Prostate gland (tissue), 2 donors: Measurements from ENCODE around the gene RABAC1. TPM values are rescaled to one million over a fixed set of nuclear protein-coding genes. Genes with fewer than 3 reads are reported as not detected.

Source experiments
- DNase-seq: peaks from one replicate; pipeline ENCODE4 v3.0.0-alpha.2; 2019; ENCODE audit warnings: low spot score
- H3K27ac ChIP-seq, 2 donors: fragments of 200-600 bp; sonication (generic); 2 replicates each; pipeline ENCODE4 v1.5.1; 2017 to 2019
- H3K27me3 ChIP-seq: fragments of 200-600 bp; sonication (generic); replicated peaks from 2 replicates; pipeline ENCODE4 v1.5.1; 2019; ENCODE audit not compliant: insufficient read depth
- H3K36me3 ChIP-seq, 2 donors: fragments of 200-600 bp; sonication (generic); 1 replicate in 1 of 2; 2 replicates in 1 of 2; pipeline versions ENCODE4 v1.5.1 to v1.8.1; 2017 to 2019
- H3K4me1 ChIP-seq: fragments of 200-600 bp; sonication (generic); replicated peaks from 2 replicates; pipeline ENCODE4 v1.5.1; 2019
- H3K4me3 ChIP-seq, 2 donors: fragments of 200-600 bp; sonication (generic); 2 replicates each; pipeline ENCODE4 v1.5.1; 2017 to 2019
- H3K9me3 ChIP-seq: fragments of 200-600 bp; sonication (generic); 2 replicates; pipeline ENCODE4 v1.5.1; 2017
- CTCF ChIP-seq, 4 experiments: fragments of 200-600 bp in 2 of 4; fragments of 450-650 bp in 2 of 4; sonication (generic) in 2 of 4; IDR thresholded peaks; 1 replicate in 3 of 4; 2 replicates in 1 of 4; pipeline ENCODE4 v1.5.1; 2016 to 2019; ENCODE audit warnings: antibody characterized with exemption in 4 of 4, mild to moderate bottlenecking in 2 of 4, moderate library complexity in 2 of 4
- POLR2A ChIP-seq: fragments of 450-650 bp; IDR thresholded peaks from one replicate; pipeline ENCODE4 v1.6.1; 2016; ENCODE audit warnings: antibody characterized with exemption, mild to moderate bottlenecking
- POLR2AphosphoS5 ChIP-seq: sonication (generic); formaldehyde crosslinking; IDR thresholded peaks from one replicate; pipeline ENCODE4 v1.6.1; 2017; ENCODE audit warnings: antibody characterized with exemption
- WGBS: methylation state at CpG from one replicate; pipeline ENCODE4 v1.1.5; 2018; 5-methylcytosine and 5-hydroxymethylcytosine counted together
- intact Hi-C: fragments of 100-400 bp; cut with DNase I; formaldehyde crosslinking; loops from one replicate; pipeline ENCODE4 v1.14.2; 2022
- total RNA-seq, 2 donors: library from RNA; depleted of rRNA; stranded (reverse); fragments of >200 nt; gene quantifications; one replicate each; pipeline ENCODE4 v1.1.0, GENCODE V29; 2016

Gene RABAC1
- total RNA-seq, 2 donors from 2014 or later = 153 to 168 TPM

- peaks cover 11% of the 10 kb centered on the region for H3K27me3 ChIP-seq
- WGBS = 50% methylated on average over 12 of the region's 12 CpGs
Observed at GRCh38 chr19:41910240-41910991, 48.7 kb downstream of the RABAC1 start.

GRCh38 chr19:41909706-41910105 lies 49.4 kb downstream of the RABAC1 start:
- H3K4me3 ChIP-seq = no peak overlapping the region
- peaks cover 0 to 9% of the 10 kb centered on the region in 2 donors for H3K36me3 ChIP-seq
- peaks cover 10% of the 10 kb centered on the region for H3K27me3 ChIP-seq
- no peaks in the 10 kb centered on the region for H3K9me3 ChIP-seq
- H3K4me1 ChIP-seq = no peaks in the 10 kb centered on the region
- WGBS = 65% methylated on average over 13 of the region's 13 CpGs
- H3K27ac ChIP-seq = no peak overlapping the region
- TF ChIP-seq POLR2AphosphoS5 = no peak
- TF ChIP-seq CTCF (IDR thresholded peaks at IDR 0.05) = no peak
- no peak for TF ChIP-seq POLR2A
- no peak for DNase-seq
- intact Hi-C loops = no loop called here

More at GRCh38 chr19:41910240-41910991, 48.7 kb downstream of the RABAC1 start:
- no peaks in the 10 kb centered on the region for H3K4me1 ChIP-seq
- no peak overlapping the region for H3K27ac ChIP-seq
- TF ChIP-seq POLR2A (no peak), POLR2AphosphoS5 (no peak), CTCF (IDR thresholded peaks at IDR 0.05) (no peak)
- DNase-seq = no peak
- H3K9me3 ChIP-seq = no peaks in the 10 kb centered on the region
- H3K4me3 ChIP-seq = no peak overlapping the region
- intact Hi-C loops = no loop called here
- peaks cover 0 to 9% of the 10 kb centered on the region in 2 donors for H3K36me3 ChIP-seq

- TF ChIP-seq POLR2A (no peak), POLR2AphosphoS5 (no peak), CTCF (IDR thresholded peaks at IDR 0.05) (no peak)
- peaks cover 0 to 9% of the 10 kb centered on the region in 2 donors for H3K36me3 ChIP-seq
- no peak overlapping the region for H3K27ac ChIP-seq
- H3K9me3 ChIP-seq = no peaks in the 10 kb centered on the region
- intact Hi-C loops = no loop called here
- peaks cover 5% of the 10 kb centered on the region for H3K4me1 ChIP-seq
- H3K27me3 ChIP-seq = peaks cover 9% of the 10 kb centered on the region
- H3K4me3 ChIP-seq = no peak overlapping the region
- WGBS = 82% methylated on average over 11 of the region's 11 CpGs
- DNase-seq = no peak
Observed at GRCh38 chr19:41908724-41909464, 50.2 kb downstream of the RABAC1 start.

GRCh38 chr19:41907994-41908615 lies 51.0 kb downstream of the RABAC1 start:
- 87% methylated on average over 25 of the region's 25 CpGs for WGBS
- Histone ChIP-seq H3K27me3 (peaks cover 1% of the 10 kb centered on the region), H3K4me1 (peaks cover 5% of the 10 kb centered on the region), H3K4me3 (no peak overlapping the region), H3K36me3 (peaks cover 0 to 9% of the 10 kb centered on the region in 2 donors), H3K9me3 (no peaks in the 10 kb centered on the region), H3K27ac (no peak overlapping the region)
- intact Hi-C loops = no loop called here
- no peak for DNase-seq
- TF ChIP-seq POLR2A = no peak
- no peak for TF ChIP-seq CTCF (IDR thresholded peaks at IDR 0.05)
- TF ChIP-seq POLR2AphosphoS5 = no peak
